Upper lobe of left lung (tissue), 4 donors: ENCODE data around the gene MALSU1.

ENCODE experiments used
- EP300 ChIP-seq, 4 donors: sonication (generic); formaldehyde crosslinking; IDR thresholded peaks; one replicate each; pipeline ENCODE4 v1.5.1; 2017; ENCODE audit warnings: antibody characterized with exemption in 4 of 4, control low read depth in 2 of 4
- POLR2A ChIP-seq, 4 donors: fragments of 450-650 bp; IDR thresholded peaks; one replicate each; pipeline ENCODE4 v1.5.1; 2016 to 2017; ENCODE audit warnings: antibody characterized with exemption in 4 of 4, mild to moderate bottlenecking in 2 of 4
- POLR2AphosphoS5 ChIP-seq, 2 donors: sonication (generic); formaldehyde crosslinking; IDR thresholded peaks; one replicate each; pipeline ENCODE4 v1.5.1; 2017; ENCODE audit warnings: antibody characterized with exemption in 2 of 2
- TF ChIP-seq, protein P1 (sequence below), 6 experiments: fragments of 450-650 bp in 4 of 6; fragments of 200-600 bp in 2 of 6; sonication (generic) in 2 of 6; IDR thresholded peaks; one replicate each; pipeline ENCODE4 v1.5.1; 2016 to 2019; ENCODE audit warnings: antibody characterized with exemption in 6 of 6

GRCh38 chr7:23336086-23336485, 36.9 kb downstream of the MALSU1 start:
- TF ChIP-seq, protein P1, sequence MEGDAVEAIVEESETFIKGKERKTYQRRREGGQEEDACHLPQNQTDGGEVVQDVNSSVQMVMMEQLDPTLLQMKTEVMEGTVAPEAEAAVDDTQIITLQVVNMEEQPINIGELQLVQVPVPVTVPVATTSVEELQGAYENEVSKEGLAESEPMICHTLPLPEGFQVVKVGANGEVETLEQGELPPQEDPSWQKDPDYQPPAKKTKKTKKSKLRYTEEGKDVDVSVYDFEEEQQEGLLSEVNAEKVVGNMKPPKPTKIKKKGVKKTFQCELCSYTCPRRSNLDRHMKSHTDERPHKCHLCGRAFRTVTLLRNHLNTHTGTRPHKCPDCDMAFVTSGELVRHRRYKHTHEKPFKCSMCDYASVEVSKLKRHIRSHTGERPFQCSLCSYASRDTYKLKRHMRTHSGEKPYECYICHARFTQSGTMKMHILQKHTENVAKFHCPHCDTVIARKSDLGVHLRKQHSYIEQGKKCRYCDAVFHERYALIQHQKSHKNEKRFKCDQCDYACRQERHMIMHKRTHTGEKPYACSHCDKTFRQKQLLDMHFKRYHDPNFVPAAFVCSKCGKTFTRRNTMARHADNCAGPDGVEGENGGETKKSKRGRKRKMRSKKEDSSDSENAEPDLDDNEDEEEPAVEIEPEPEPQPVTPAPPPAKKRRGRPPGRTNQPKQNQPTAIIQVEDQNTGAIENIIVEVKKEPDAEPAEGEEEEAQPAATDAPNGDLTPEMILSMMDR (IDR thresholded peaks at IDR 0.05), result no peak
- no peak for TF ChIP-seq POLR2A (IDR thresholded peaks at IDR 0.05)
- TF ChIP-seq POLR2AphosphoS5 (IDR thresholded peaks at IDR 0.05), result no peak
- no peak for TF ChIP-seq EP300 (IDR thresholded peaks at IDR 0.05)
